ENCODE measurements around the gene ZBTB45. TPM values are rescaled to one million over a fixed set of nuclear protein-coding genes. Genes with fewer than 3 reads are reported as not detected.

ZBTB45 gene
- total and polyA plus RNA-seq, 9 of the 15 experiments (the other 6 are each of a cell fraction or from before 2014, with no cell fraction given) = 0.08 to 16.1 (median 1.8) TPM

DNA sequence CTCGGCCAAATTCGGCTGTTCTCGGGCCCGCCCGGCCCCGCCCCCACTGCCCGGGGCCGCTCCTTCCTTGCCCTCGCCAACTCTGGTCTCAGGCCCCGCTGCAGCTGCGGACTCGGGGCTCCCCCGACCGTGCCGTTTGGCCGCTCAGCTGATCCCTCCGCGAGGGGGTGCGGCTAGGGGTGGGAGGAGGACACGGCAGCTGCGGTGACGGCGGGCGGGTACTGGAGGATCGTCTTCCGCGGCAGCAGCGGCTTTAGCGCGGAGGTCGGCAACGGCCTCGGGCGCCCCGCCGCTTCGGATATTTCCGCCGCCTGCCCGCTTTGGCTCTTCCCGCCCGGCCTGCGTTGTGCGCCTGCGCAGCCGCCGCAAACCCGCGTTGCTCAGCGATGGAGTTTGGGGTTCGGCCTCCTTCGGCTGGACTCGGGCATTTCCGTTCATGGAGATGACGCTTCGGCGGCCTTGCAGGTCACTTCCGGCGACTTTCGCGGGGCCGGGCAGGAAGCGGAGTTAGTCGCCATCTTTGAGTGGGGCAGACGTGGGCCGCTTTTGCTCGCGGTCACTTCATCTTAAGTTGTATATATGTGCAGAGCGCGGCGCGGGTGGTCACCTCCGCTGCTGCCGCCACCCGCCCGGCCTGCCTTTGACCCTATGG, 39.1 kb upstream of the ZBTB45 start (continued):
- TF ChIP-seq ESRRB (CRISPR knock-in tag; IDR thresholded peaks at IDR 0.05; ENCODE audit: borderline replicate concordance) (no peak), ZNF57 (CRISPR knock-in tag; IDR thresholded peaks at IDR 0.05) (no peak), STAG1 (CRISPR knock-in tag; IDR thresholded peaks at IDR 0.05; ENCODE audit: borderline replicate concordance) (no peak), NR2C2 (CRISPR knock-in tag; IDR thresholded peaks at IDR 0.05) (no peak), NR2C2 (tag; IDR thresholded peaks at IDR 0.05) (no peak; the same call in 1 of the 2 replicates), SMAD4 (CRISPR knock-in tag; conservative IDR thresholded peaks at IDR 0.05) (no peak), PHTF2 (CRISPR knock-in tag; IDR thresholded peaks at IDR 0.05) (no peak), ZNF707 (CRISPR knock-in tag; conservative IDR thresholded peaks at IDR 0.05) (no peak), CBX8 (IDR thresholded peaks at IDR 0.05; ENCODE audit: borderline replicate concordance, extremely low read depth, low read depth, low read length, poor library complexity, severe bottlenecking) (no peak), POLR2G (IDR thresholded peaks at IDR 0.05; ENCODE audit: low read depth, low read length) (peak; percentile 86), MYNN (IDR thresholded peaks at IDR 0.05) (no peak), MYNN (CRISPR knock-in tag; IDR thresholded peaks at IDR 0.05) (no peak), STAT5B (CRISPR knock-in tag; IDR thresholded peaks at IDR 0.05) (no peak)
- TF ChIP-seq, protein P1, sequence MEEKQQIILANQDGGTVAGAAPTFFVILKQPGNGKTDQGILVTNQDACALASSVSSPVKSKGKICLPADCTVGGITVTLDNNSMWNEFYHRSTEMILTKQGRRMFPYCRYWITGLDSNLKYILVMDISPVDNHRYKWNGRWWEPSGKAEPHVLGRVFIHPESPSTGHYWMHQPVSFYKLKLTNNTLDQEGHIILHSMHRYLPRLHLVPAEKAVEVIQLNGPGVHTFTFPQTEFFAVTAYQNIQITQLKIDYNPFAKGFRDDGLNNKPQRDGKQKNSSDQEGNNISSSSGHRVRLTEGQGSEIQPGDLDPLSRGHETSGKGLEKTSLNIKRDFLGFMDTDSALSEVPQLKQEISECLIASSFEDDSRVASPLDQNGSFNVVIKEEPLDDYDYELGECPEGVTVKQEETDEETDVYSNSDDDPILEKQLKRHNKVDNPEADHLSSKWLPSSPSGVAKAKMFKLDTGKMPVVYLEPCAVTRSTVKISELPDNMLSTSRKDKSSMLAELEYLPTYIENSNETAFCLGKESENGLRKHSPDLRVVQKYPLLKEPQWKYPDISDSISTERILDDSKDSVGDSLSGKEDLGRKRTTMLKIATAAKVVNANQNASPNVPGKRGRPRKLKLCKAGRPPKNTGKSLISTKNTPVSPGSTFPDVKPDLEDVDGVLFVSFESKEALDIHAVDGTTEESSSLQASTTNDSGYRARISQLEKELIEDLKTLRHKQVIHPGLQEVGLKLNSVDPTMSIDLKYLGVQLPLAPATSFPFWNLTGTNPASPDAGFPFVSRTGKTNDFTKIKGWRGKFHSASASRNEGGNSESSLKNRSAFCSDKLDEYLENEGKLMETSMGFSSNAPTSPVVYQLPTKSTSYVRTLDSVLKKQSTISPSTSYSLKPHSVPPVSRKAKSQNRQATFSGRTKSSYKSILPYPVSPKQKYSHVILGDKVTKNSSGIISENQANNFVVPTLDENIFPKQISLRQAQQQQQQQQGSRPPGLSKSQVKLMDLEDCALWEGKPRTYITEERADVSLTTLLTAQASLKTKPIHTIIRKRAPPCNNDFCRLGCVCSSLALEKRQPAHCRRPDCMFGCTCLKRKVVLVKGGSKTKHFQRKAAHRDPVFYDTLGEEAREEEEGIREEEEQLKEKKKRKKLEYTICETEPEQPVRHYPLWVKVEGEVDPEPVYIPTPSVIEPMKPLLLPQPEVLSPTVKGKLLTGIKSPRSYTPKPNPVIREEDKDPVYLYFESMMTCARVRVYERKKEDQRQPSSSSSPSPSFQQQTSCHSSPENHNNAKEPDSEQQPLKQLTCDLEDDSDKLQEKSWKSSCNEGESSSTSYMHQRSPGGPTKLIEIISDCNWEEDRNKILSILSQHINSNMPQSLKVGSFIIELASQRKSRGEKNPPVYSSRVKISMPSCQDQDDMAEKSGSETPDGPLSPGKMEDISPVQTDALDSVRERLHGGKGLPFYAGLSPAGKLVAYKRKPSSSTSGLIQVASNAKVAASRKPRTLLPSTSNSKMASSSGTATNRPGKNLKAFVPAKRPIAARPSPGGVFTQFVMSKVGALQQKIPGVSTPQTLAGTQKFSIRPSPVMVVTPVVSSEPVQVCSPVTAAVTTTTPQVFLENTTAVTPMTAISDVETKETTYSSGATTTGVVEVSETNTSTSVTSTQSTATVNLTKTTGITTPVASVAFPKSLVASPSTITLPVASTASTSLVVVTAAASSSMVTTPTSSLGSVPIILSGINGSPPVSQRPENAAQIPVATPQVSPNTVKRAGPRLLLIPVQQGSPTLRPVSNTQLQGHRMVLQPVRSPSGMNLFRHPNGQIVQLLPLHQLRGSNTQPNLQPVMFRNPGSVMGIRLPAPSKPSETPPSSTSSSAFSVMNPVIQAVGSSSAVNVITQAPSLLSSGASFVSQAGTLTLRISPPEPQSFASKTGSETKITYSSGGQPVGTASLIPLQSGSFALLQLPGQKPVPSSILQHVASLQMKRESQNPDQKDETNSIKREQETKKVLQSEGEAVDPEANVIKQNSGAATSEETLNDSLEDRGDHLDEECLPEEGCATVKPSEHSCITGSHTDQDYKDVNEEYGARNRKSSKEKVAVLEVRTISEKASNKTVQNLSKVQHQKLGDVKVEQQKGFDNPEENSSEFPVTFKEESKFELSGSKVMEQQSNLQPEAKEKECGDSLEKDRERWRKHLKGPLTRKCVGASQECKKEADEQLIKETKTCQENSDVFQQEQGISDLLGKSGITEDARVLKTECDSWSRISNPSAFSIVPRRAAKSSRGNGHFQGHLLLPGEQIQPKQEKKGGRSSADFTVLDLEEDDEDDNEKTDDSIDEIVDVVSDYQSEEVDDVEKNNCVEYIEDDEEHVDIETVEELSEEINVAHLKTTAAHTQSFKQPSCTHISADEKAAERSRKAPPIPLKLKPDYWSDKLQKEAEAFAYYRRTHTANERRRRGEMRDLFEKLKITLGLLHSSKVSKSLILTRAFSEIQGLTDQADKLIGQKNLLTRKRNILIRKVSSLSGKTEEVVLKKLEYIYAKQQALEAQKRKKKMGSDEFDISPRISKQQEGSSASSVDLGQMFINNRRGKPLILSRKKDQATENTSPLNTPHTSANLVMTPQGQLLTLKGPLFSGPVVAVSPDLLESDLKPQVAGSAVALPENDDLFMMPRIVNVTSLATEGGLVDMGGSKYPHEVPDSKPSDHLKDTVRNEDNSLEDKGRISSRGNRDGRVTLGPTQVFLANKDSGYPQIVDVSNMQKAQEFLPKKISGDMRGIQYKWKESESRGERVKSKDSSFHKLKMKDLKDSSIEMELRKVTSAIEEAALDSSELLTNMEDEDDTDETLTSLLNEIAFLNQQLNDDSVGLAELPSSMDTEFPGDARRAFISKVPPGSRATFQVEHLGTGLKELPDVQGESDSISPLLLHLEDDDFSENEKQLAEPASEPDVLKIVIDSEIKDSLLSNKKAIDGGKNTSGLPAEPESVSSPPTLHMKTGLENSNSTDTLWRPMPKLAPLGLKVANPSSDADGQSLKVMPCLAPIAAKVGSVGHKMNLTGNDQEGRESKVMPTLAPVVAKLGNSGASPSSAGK (IDR thresholded peaks at IDR 0.05) = no peak
- TF ChIP-seq, protein P2, sequence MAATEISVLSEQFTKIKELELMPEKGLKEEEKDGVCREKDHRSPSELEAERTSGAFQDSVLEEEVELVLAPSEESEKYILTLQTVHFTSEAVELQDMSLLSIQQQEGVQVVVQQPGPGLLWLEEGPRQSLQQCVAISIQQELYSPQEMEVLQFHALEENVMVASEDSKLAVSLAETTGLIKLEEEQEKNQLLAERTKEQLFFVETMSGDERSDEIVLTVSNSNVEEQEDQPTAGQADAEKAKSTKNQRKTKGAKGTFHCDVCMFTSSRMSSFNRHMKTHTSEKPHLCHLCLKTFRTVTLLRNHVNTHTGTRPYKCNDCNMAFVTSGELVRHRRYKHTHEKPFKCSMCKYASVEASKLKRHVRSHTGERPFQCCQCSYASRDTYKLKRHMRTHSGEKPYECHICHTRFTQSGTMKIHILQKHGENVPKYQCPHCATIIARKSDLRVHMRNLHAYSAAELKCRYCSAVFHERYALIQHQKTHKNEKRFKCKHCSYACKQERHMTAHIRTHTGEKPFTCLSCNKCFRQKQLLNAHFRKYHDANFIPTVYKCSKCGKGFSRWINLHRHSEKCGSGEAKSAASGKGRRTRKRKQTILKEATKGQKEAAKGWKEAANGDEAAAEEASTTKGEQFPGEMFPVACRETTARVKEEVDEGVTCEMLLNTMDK (IDR thresholded peaks at IDR 0.05; ENCODE audit: borderline replicate concordance, insufficient read depth, low read depth, low read length, poor library complexity, severe bottlenecking) = no peak

Data from K562 (cell line).